SK-N-SH (cell line): Measurements from ENCODE around the gene GCLC. TPM values are rescaled to one million over a fixed set of nuclear protein-coding genes. Genes with fewer than 3 reads are reported as not detected.

ENCODE experiments used
- CTCF ChIA-PET: fragments of 300-600, 350-600 bp; formaldehyde crosslinking; extraction: SDS; loops from one replicate; lab custom pipeline; 2021; lab: Yijun Ruan, JAX
- POLR2A ChIA-PET: fragments of 350-600 bp; sonication (Branson Sonifier 250); formaldehyde crosslinking; extraction: SDS; loops from one replicate; lab custom pipeline; 2020; ENCODE audit warnings: antibody characterized with exemption, inconsistent platforms; lab: Yijun Ruan, JAX
- DNase-seq: peaks from one replicate; pipeline ENCODE4 v3.0.0; 2012
- H2AFZ ChIP-seq: fragments of 200-600 bp; sonication (generic); 2 replicates; pipeline ENCODE4 v1.8.1; 2016; ENCODE audit warnings: antibody characterized with exemption, mild to moderate bottlenecking, low read depth
- H3F3A ChIP-seq: fragments of 200-600 bp; sonication (generic); replicated peaks from 2 replicates; pipeline ENCODE3; 2016; ENCODE audit warnings: antibody characterized with exemption, mild to moderate bottlenecking; ENCODE audit not compliant: insufficient read depth
- H3K27ac ChIP-seq, 2 experiments: fragments of 200-500 bp in 1 of 2; fragments of 200-600 bp in 1 of 2; sonication (Bioruptor generic) in 1 of 2; sonication (generic), shearing (Covaris generic) in 1 of 2; 2 replicates each; pipeline versions ENCODE4 v1.5.1 to v1.6.1; 2014 to 2016; ENCODE audit warnings: low read depth in 2 of 2, inconsistent platforms in 1 of 2, low read length in 1 of 2, mild to moderate bottlenecking in 1 of 2, mixed read lengths in 1 of 2
- H3K27me3 ChIP-seq: fragments of 200-600 bp; sonication (generic), shearing (Covaris generic); 2 replicates; pipeline ENCODE4 v1.6.1; 2016; ENCODE audit warnings: mixed run types; ENCODE audit not compliant: insufficient read depth
- H3K36me3 ChIP-seq, 2 experiments: fragments of 200-500 bp in 1 of 2; fragments of 200-600 bp in 1 of 2; sonication (Bioruptor generic) in 1 of 2; sonication (generic) in 1 of 2; replicated peaks in 1 of 2; 2 replicates each; pipeline versions ENCODE3 to v1.5.1; 2014 to 2016; ENCODE audit warnings: low read length in 1 of 2, mild to moderate bottlenecking in 1 of 2; ENCODE audit not compliant: insufficient read depth in 2 of 2, control insufficient read depth in 1 of 2
- H3K4me1 ChIP-seq, 2 experiments: fragments of 200-500 bp in 1 of 2; fragments of 200-600 bp in 1 of 2; sonication (Bioruptor generic) in 1 of 2; sonication (generic), shearing (Covaris generic) in 1 of 2; 2 replicates each; pipeline versions ENCODE4 v1.5.1 to v1.6.1; 2014 to 2016; ENCODE audit warnings: low read depth in 1 of 2, low read length in 1 of 2, mixed run types in 1 of 2; ENCODE audit not compliant: insufficient read depth in 2 of 2, control insufficient read depth in 1 of 2
- H3K4me2 ChIP-seq: fragments of 200-600 bp; sonication (generic), shearing (Covaris generic); 2 replicates; pipeline ENCODE4 v1.6.1; 2017; ENCODE audit warnings: mixed run types
- H3K4me3 ChIP-seq, 2 experiments: fragments of 200-500 bp in 1 of 2; fragments of 200-600 bp in 1 of 2; sonication (Bioruptor generic) in 1 of 2; sonication (generic), shearing (Covaris generic) in 1 of 2; 2 replicates each; pipeline versions ENCODE4 v1.5.1 to v1.8.1; 2014 to 2016; ENCODE audit warnings: low read depth in 2 of 2, inconsistent platforms in 1 of 2, low read length in 1 of 2, mild to moderate bottlenecking in 1 of 2, mixed read lengths in 1 of 2, moderate library complexity in 1 of 2
- H3K79me2 ChIP-seq: fragments of 200-600 bp; sonication (generic); 2 replicates; pipeline ENCODE4 v1.8.1; 2017; ENCODE audit warnings: mild to moderate bottlenecking; ENCODE audit not compliant: insufficient read depth
- H3K9ac ChIP-seq: fragments of 200-600 bp; sonication (generic); 2 replicates; pipeline ENCODE4 v1.6.1; 2017; ENCODE audit warnings: mixed run types
- H3K9me2 ChIP-seq: fragments of 200-600 bp; sonication (generic); 2 replicates; pipeline ENCODE4 v1.6.1; 2017; ENCODE audit warnings: mixed run types
- H3K9me3 ChIP-seq: fragments of 200-600 bp; sonication (generic); 2 replicates; pipeline ENCODE4 v1.6.1; 2017; ENCODE audit warnings: mixed run types, mild to moderate bottlenecking, moderate library complexity
- H4K20me1 ChIP-seq: fragments of 200-600 bp; sonication (generic); 2 replicates; pipeline ENCODE4 v1.6.1; 2017; ENCODE audit warnings: mild to moderate bottlenecking, mixed run types; ENCODE audit not compliant: insufficient read depth
- CTCF ChIP-seq: fragments of 200-600 bp; sonication (generic); IDR thresholded peaks from 2 replicates; pipeline ENCODE4 v1.6.1; 2017; ENCODE audit warnings: antibody characterized with exemption, mild to moderate bottlenecking, moderate library complexity
- EP300 ChIP-seq, 2 experiments: IDR thresholded peaks; 2 replicates each; pipeline versions ENCODE4 v1.4.0 to v1.6.1; 2012; ENCODE audit warnings: borderline replicate concordance in 1 of 2, low read depth in 1 of 2, low read length in 1 of 2
- EZH2phosphoT487 ChIP-seq: fragments of 200-600 bp; sonication (generic); IDR thresholded peaks from 2 replicates; pipeline ENCODE4 v1.6.1; 2017; ENCODE audit warnings: low read depth, mixed run types, mild to moderate bottlenecking, antibody characterized with exemption, moderate library complexity, borderline replicate concordance
- FOSL2 ChIP-seq: IDR thresholded peaks from 2 replicates; pipeline ENCODE4 v1.4.0; 2012; ENCODE audit warnings: low read depth, mild to moderate bottlenecking, moderate library complexity, borderline replicate concordance
- FOXJ3 ChIP-seq: sonication (generic); formaldehyde crosslinking; IDR thresholded peaks from 2 replicates; pipeline ENCODE4 v1.5.1; 2020; ENCODE audit warnings: mild to moderate bottlenecking, missing genetic modification reagents
- GABPA ChIP-seq: IDR thresholded peaks from 2 replicates; pipeline ENCODE4 v1.4.0; 2012; ENCODE audit warnings: low read depth, mild to moderate bottlenecking
- GATA2 ChIP-seq: sonication (generic); formaldehyde crosslinking; IDR thresholded peaks from 2 replicates; pipeline ENCODE4 v1.5.0; 2020; ENCODE audit warnings: mild to moderate bottlenecking, missing genetic modification reagents
- MXI1 ChIP-seq: IDR thresholded peaks from 2 replicates; pipeline ENCODE4 v1.6.1; 2012; ENCODE audit warnings: mild to moderate bottlenecking, low read depth, low read length, improper control_type of control experiment
- NFIC ChIP-seq: IDR thresholded peaks from 2 replicates; pipeline ENCODE4 v1.4.0; 2012; ENCODE audit warnings: borderline replicate concordance
- NRF1 ChIP-seq: IDR thresholded peaks from 2 replicates; pipeline ENCODE4 v1.6.1; 2012; ENCODE audit warnings: low read depth, mild to moderate bottlenecking, low read length
- RFX5 ChIP-seq: IDR thresholded peaks from 2 replicates; pipeline ENCODE4 v1.6.1; 2012; ENCODE audit warnings: mild to moderate bottlenecking, improper control_type of control experiment, low read length
- SIN3A ChIP-seq: IDR thresholded peaks from 2 replicates; pipeline ENCODE4 v1.6.1; 2012; ENCODE audit warnings: low read depth, mild to moderate bottlenecking, low read length, moderate library complexity, borderline replicate concordance
- TCF12 ChIP-seq: IDR thresholded peaks from 2 replicates; pipeline ENCODE4 v1.4.0; 2012
- YY1 ChIP-seq: IDR thresholded peaks from 2 replicates; pipeline ENCODE4 v1.4.0; 2012; ENCODE audit warnings: low read depth, mild to moderate bottlenecking
- WGBS: methylation state at CpG from one replicate; pipeline ENCODE4 v1.1.6; 2017; ENCODE audit warnings: low lambda C conversion rate; 5-methylcytosine and 5-hydroxymethylcytosine counted together
- polyA plus RNA-seq, 3 experiments: library from polyadenylated mRNA; depleted of rRNA; stranded (reverse); fragments of >200 nt; gene quantifications; 2 replicates each; pipeline ENCODE4 v1.2.3, GENCODE V29; 2012
- TF ChIP-seq, protein P1 (sequence below): IDR thresholded peaks from 2 replicates; pipeline ENCODE4; 2012
- TF ChIP-seq, protein P2 (sequence below): IDR thresholded peaks from 2 replicates; pipeline ENCODE4 v1.4.0; 2012; ENCODE audit warnings: low read depth, borderline replicate concordance

Gene GCLC
- polyA plus RNA-seq, 1 of the 3 experiments (the other 2 are of a cell fraction) = 7.5 TPM

DNA sequence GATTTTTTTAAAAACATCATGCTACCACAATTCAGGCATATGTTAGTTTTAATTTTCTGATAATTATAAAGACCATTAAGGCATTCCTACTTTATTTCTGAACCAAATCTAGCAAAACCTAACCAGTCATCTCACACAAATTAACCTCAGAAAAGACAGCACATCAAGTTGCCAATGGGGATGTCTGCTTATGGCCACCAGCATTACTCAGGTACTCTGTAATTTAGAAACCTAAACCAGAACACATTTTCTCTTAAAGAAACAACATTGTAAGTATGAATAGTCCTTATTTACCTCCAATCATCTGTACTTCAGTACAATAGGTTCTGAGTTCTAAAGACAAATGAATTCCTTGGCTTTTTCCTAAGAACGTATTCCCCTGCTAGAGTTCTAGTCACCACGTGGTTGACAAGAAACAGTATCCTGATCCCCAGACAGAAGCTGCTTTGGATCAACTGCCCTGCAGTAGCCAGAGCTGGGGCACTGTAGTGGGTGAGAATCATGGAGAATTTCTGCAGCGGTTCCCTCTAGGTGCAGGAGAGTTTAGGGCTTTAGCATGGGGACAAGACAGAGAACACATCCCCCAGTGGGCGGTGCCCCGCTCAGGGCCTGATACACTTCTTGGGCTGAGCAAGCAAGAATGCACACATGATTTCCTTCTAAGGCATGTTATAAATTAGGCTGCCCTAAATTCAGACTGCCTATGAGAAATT lies 15.4 kb downstream of the GCLC start:
- POLR2A ChIA-PET = no interaction called here
- TF ChIP-seq FOSL2 = no peak
- TF ChIP-seq CTCF = no peak
- TF ChIP-seq FOXJ3 (CRISPR knock-in tag) = no peak
- TF ChIP-seq, protein P1, sequence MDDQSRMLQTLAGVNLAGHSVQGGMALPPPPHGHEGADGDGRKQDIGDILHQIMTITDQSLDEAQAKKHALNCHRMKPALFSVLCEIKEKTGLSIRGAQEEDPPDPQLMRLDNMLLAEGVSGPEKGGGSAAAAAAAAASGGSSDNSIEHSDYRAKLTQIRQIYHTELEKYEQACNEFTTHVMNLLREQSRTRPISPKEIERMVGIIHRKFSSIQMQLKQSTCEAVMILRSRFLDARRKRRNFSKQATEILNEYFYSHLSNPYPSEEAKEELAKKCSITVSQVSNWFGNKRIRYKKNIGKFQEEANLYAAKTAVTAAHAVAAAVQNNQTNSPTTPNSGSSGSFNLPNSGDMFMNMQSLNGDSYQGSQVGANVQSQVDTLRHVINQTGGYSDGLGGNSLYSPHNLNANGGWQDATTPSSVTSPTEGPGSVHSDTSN = no peak
- TF ChIP-seq EZH2phosphoT487 = no peak
- TF ChIP-seq NRF1 = no peak
- TF ChIP-seq EP300 (IDR thresholded peaks at IDR 0.05; ENCODE audit: borderline replicate concordance in 1 of 2, low read depth in 1 of 2, low read length in 1 of 2) = no peak
- 73% methylated on average over 4 of the region's 5 CpGs for WGBS

GRCh38 chr6:53528107-53528506 lies 16.8 kb downstream of the GCLC start:
- no peaks in the 10 kb centered on the region for H3K9me3 ChIP-seq
- no peak for TF ChIP-seq SIN3A
- TF ChIP-seq MXI1 = no peak
- no peak for TF ChIP-seq GABPA
- no peak for TF ChIP-seq RFX5
- TF ChIP-seq YY1 = no peak
- TF ChIP-seq EP300 (IDR thresholded peaks at IDR 0.05; ENCODE audit: borderline replicate concordance in 1 of 2, low read depth in 1 of 2, low read length in 1 of 2) = no peak
- TF ChIP-seq TCF12 = no peak
- no peak for TF ChIP-seq EZH2phosphoT487
- TF ChIP-seq, protein P2, sequence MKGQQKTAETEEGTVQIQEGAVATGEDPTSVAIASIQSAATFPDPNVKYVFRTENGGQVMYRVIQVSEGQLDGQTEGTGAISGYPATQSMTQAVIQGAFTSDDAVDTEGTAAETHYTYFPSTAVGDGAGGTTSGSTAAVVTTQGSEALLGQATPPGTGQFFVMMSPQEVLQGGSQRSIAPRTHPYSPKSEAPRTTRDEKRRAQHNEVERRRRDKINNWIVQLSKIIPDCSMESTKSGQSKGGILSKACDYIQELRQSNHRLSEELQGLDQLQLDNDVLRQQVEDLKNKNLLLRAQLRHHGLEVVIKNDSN = no peak
- no peak for TF ChIP-seq GATA2 (CRISPR knock-in tag)
- TF ChIP-seq FOSL2 = no peak
- TF ChIP-seq NFIC = no peak
- H3K9me2 ChIP-seq = no peaks in the 10 kb centered on the region
- no peaks in the 10 kb centered on the region for H3K36me3 ChIP-seq
- H3K4me3 ChIP-seq = no peak overlapping the region
- no peaks in the 10 kb centered on the region for H3F3A ChIP-seq
- no peak overlapping the region for H2AFZ ChIP-seq
- ChIA-PET CTCF (interaction anchor here (1.6 kb wide), 1 partner anchor 197 kb away, joined by 4 read pairs; no protein-coding TSS in a partner anchor), POLR2A (no interaction called here)
- DNase-seq = no peak
- no peak overlapping the region for H3K4me2 ChIP-seq
- no peak overlapping the region for H3K27ac ChIP-seq
- no peak overlapping the region for H3K9ac ChIP-seq
- no peaks in the 10 kb centered on the region for H3K27me3 ChIP-seq
- peaks cover 14 to 20% of the 10 kb centered on the region in 2 experiments; a peak in 3 of 4 replicates for H3K4me1 ChIP-seq
- H4K20me1 ChIP-seq = no peaks in the 10 kb centered on the region
- H3K79me2 ChIP-seq = no peaks in the 10 kb centered on the region

More for the DNA sequence above, 15.4 kb downstream of the GCLC start:
- Histone ChIP-seq H3K4me3 (no peak overlapping the region), H3K4me1 (peaks cover 3 to 7% of the 10 kb centered on the region in 2 experiments; a peak in 2 of 4 replicates), H3K9ac (no peak overlapping the region), H3K9me2 (no peaks in the 10 kb centered on the region), H3K79me2 (no peaks in the 10 kb centered on the region), H3K4me2 (no peak overlapping the region), H3K27ac (no peak overlapping the region), H3K27me3 (no peaks in the 10 kb centered on the region), H2AFZ (no peak overlapping the region), H4K20me1 (no peaks in the 10 kb centered on the region), H3F3A (no peaks in the 10 kb centered on the region), H3K9me3 (no peaks in the 10 kb centered on the region), H3K36me3 (no peaks in the 10 kb centered on the region)
- CTCF ChIA-PET = no interaction called here
- no peak for DNase-seq
